ENCODE results near the gene NLRP10.

GRCh38 chr11:7983832-7984590, 18.8 kb upstream of the NLRP10 start:
- TF ChIP-seq SIN3A (IDR thresholded peaks at IDR 0.05; ENCODE audit: borderline replicate concordance, insufficient read depth, low read length) = no peak
- TF ChIP-seq REST (IDR thresholded peaks at IDR 0.05; ENCODE audit: insufficient read depth in 1 of 2, low read depth in 2 of 2, low read length in 2 of 2) = no peak
